ENCODE results near the gene HDAC11.

Gene HDAC11

DNA sequence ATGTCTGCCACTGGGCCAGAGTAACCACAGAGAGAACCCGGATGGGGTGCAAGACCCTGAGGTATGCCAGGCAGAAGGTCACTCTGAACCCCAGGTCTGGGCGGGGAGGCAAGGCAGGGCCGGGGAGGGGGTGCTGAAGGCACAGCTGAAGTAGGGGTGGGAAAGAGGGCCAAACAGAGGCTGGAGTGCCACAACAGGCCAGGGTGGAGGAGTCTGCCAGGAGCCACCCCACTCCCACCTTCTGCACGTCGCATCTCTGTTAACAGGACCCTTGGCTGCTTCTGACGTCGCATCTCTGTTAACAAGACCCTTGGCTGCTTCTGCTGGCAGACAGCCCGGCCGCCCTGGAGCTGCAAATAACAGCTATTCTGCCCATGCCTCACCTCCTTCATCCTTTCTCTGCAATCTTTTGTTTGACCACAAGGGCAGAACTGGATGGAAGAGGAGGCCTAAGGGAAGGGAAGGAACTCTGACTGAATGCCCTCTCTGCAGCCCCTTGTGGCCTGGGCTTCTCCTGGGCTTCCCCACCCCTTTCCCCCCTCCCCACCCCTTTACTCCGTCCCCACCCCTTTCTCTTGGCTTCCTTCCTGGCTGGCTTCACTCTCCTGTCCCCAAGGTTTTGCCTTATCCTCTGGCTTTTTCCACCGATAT is 48.2 kb downstream of the HDAC11 start:
- no peak for DNase-seq

DNA sequence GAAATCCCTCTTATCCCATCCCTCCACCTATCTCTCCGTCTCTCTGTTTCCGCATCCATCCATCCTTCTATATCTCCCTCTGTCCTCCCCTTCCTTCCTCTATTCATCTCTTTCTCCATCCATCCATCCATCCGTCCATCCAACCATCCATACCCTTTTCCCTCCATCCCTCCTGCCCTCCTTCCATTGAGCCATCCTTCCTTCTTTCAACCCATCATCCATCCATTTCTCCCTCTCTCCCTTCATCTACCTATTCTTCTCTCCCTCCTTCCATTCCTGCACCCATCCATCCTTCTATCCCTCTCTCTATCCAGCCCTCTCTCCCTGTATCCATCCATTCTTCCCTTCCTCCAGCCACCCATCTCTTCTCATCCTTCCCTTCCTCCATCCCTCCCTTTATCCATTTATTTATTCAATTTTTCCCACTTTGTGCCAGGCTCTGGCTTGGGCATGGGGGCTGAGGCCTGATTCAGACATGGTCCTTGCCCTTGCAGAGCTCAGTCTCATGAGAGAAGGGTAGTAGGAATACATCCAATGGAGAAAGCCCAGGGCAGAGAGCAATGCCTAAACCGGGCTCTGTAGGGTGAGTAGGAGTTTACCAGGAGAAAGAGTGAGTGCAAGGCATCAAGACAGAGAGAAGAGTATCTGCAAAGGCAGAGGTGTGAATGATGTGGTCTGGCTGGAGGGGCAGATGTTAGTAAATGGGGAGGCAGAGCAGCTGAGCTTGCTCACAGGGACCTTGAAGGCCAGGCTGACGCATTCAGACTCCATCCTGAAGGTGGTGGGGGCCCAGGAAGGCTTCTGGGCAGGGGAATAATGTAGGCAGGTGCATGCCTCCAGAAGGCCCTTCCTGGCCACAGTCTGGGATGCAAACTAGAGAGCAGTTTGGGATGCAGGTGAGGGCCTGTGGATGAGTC is 49.3 kb downstream of the HDAC11 start:
- no peak for DNase-seq

DNA sequence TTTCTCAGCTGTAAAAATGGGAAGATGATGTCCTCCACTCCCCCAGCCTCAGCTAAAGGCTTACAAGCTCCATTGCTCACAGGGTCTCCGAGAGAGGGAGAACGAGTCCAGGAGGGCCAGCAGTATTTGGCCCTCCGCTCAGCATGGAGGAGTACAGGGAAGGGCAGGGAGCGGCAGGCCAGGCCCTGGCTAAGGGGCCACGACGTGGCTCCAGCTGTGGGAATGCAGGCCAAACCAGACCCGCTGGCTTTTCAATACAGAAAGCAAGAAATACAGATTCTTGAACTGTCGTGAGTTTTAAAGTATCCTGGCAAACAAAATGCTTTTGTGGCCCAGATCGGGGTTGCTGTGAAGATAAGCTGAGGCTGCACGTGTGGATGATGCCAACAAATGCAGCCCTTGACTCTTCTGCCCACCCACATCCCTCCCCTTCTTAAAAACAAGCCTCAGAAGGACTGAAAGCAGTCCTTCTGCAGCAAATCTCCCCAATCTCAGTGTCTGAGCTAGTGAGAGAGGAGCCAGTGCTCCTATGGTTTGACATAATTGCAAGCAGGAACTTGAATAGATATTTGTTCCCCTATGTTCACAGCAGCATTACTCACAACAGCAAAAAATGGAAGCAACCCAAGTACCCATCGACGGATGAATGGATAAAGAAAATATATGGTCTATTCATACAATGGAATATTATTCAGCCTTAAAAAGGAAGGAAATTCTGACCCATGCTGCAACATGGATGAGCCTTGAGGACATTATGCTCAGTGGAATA is 50.3 kb downstream of the HDAC11 start:
- no peak for DNase-seq

DNA sequence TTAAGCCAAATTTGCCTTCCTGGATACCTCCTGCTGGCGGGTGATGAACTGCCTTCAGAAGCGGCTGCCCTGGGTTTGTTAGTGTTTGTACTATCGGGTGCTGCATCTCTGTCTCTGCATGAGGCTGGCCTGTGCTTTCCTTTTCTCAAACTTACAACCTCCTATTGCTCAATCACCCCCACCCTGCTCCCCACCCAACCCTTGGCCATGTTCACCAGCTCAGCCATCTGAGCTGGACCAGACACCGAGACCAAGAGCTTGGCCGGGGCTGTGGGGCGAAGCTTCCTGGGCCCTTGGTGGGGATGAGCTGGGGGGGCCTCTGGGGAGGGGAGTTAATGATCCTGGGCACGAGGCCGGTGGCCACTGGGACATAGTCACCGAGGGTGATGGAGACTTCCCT is 52.0 kb downstream of the HDAC11 start:
- DNase-seq = no peak

DNA sequence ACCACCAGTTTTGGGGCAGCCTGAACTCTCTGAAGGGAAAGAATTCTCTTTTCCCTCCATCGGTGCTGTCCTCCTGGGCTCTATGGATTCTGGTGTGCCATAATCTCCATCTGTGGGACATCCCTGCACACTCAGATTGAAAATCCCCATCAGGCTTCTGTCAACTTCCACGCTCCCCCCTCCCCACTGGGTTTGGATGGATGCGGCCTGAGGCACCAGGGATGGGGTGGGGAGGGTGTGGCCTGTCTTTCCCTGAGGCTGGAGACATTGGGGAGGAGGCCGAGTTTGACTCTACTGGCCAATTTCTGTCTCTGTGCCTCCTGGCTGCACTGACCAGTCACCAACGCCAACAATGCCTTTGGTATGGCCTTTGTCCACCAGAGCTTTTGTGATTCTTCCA is 52.5 kb downstream of the HDAC11 start:
- DNase-seq = no peak

DNA sequence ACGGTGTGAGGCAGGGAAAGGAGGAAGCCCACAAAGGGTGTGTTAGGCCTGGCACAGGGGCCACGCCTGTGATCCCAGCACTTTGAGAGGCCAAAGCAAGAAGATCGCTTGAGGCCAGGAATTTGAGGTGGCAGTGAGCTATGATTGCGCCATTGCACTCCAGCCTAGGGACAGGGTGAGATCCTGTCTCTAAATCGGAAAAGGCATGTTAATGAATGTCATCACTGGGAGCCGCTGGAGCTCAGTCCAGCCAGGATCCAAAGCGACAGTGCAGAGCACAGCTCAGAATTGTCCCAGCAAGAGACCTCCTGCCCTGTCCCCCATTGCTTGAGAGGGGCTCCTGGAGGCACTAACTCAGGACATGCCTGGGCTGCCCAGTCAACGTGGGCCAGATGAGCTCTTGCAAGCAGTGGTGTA is 53.8 kb downstream of the HDAC11 start:
- DNase-seq = no peak

DNA sequence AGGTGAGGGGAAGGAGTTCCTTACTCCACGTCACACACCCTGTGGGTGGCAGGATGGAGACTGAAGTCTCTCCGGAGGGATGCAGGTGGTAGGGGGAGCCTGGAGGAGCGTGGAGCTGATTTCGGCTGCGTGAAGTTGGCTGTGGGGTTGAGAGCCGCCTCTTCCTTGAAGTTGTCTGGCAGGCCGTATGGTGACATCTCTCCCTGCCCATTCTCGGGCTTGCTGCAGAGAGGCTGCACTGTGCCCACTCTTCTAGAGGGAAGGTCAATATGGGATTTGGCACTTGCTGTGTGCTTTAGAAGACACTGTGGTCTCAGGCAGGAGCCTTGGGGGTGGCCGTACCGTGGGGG is 55.4 kb downstream of the HDAC11 start:
- no peak for DNase-seq

DNA sequence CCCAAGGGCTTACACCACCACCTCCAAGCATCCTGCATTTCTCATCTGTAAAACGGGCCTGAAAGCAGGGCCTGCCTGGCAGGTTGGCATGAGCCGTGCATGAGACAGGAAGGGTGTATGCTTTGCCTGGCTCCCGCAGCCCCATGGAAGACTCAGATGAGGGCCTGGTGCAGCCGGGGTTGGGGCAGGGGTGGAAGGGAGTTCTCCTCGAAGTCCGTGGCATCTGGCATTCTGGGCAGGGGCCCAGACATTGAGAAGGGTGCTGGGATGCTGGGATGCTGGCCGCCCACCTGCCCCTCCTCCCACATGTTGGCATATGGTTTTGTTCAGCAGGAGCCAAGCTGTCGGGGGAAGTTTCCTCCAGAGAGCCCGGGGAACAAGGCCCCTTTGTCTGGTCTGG is 55.8 kb downstream of the HDAC11 start:
- no peak for DNase-seq

DNA sequence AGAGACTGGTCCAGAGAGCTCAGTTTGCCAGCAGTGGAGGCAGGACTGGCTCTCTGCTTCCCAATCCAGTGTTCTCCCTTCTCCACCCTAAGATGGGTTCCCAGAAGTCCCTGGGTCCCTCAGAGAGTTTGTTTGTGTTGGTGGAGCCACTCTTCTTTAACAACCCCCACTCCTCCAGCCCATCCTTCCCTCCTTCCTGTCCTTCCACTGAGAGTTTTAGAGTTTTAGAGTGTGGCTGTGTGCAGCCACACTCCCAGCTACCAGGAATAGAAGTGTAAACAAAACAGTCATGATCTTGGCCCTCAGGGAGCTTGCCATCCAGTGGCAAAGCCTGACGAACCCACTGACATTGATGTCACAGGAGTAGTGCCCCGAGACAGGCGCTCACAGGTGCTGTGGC is 56.3 kb downstream of the HDAC11 start:
- no peak for DNase-seq

DNA sequence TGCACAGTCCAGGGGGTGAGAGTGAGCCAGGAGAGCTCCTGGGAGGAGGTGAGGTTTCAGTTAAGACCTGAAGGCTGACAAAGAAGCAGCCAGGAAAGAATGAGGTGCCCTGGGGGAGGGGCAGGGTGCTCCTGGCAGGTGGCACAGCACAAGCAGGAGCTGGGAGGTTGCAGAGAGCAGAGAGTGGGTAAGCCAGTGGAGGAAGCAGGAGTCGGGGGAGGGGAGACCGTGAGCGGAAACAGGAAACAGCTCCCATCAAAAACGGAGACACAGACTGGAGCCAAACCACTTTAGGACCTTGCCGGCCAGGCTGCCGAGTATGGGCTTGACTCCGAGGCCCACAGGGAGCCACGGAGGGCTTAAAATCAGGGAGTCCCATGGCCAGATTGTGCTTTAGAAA is 56.7 kb downstream of the HDAC11 start:
- DNase-seq = no peak

DNA sequence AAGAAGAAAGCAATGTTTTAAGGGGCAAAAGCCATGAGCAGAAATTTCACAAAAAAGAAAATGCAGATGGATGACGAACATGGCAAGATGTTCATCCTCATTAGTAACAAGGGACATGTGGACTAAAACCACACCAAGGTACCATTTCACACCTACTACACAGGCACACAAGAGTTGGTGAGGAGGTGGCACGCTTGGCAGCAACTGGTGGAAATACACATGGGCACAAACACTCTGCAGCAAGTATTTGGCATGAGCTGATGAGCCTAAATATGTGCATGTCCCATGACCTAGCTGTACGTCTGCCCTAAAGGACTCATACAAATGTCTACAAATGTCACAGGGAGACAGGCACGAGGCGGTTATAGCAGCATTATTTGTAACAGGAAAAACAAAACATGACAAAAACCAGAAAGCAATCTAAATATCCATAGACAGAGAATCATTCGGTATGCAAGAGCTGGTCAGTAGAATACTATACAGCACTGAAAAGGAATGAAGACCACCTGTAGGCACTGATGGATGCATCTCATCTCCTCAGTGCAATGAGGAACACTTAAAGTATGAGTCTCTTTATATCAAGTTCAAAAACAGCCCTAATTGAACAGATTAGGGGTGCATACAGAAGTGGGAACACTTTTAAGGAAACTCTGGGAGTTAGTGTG is 57.3 kb downstream of the HDAC11 start:
- no peak for DNase-seq

DNA sequence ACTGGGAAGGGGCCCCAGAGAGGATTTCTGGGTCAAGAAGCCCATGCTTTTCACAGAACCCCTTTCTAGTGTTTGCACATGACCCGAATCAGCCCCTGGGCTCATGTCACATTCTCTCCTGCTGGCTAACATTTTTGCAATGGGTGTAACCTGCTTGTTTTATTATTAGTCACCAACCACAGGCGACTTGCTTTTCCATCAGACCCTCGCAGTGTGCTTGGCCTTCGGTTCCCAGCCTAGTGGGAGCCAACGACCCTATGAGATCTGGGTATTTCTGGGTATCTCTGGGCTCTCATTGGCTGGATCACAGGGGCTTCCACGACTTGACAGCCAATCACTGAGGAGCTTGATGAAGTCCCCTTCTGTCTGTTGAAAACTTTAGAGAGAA is 57.8 kb downstream of the HDAC11 start:
- DNase-seq = no peak

DNA sequence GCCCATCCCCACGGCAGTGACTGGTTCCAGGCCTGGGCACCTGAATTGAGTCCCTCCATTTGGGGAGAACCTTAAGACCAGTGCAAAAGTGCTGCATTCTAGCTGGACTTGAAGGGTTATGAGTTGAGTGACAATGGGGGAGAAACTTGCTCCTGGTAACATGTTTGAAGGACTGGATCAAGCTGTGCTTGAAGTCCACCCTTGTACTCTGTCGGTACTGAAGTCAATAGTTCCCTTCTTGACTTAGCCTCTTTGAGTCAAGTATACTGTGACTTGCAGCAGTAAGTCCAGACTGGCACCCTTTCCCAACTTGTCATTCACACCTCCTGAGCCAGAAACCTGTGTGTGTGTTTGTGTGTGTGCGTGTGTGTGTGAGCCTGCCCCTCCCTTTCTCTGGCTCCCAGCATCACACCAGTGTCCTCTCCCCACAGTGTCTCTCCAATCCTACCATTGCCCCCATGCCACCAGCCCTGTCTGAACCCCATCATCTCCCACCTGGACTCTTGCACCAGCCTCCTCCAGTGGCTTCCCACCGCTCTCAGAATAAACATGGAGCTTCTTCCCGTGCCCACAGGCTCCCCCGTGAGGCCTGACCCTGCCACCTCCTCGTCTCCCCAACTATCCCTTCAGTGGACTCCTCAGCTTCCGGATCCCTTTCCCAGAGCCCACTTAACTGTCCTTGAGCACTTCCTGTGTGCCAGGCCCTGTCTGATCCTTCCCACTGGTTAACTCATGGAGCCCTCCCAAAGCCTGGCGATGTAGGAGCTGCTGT is 58.6 kb downstream of the HDAC11 start:
- DNase-seq = no peak

DNA sequence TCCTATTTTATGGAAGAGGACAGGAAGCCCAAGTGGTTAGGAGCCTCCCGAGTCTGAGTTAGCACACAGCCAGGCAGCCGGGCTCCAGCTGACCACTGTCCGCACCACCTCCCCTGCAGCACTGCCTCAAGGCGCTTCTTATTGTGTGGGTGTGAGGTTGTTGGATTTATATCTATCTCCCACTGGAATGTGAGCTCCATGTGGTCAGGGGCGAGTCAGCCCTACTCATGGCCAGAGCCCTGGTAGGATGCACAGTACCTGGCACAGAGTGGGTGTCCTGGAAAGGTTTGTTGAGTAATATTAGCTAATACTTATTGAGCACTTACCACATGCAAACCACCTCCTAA is 59.2 kb downstream of the HDAC11 start:
- no peak for DNase-seq

DNA sequence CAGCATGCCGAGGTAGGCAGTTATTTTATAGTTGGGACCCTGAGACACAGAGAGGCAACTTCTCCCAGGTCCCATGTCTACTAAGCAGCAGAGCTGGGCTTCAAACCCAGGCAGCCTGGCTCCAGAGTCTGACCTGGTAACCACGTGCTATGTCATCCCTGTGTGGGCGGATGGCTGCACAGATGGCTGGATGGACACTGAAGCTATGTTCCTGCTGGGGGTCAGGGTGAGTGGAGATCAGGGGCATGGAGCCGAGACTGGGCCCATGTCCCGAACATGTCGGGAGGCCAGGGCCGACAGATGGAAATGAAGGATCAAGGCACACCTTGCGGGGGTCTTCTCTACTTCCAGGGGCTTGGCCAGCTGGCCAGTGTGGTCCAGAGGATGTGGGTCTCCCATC is 59.6 kb downstream of the HDAC11 start:
- DNase-seq = no peak

DNA sequence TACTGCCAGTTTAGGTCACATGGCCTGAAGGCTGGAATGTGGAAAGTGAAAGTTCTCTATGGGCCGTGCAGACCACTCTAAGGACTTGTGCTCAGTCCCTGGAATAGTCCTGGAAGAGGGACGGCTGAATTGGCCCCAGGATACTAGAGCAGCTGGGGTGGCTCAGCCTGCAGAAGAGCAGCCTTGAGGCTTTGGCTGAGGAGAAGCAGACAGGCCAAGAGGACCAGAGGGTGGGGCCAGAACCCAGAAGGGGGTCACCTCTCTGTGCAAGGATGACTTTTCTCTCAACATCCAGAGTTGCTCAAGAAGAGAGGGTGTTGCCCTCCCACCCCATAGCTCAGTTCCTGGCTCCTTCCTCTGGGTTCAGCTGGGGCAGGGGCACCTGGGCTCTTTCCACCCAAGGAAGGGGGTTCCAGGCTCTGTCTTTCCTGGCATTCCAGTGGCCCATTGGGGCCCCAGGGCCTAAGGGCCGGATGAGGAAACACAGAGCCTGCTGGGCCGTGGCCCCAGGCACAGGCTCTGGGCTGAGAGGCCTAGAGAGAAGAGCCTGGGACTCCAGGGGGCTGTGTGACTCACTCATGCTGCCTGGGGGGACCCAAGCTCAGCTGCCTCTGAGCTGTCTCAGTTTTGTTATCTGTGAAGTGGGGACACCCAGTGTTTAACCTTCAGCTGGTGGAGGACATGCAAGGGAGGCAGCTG is 60.3 kb downstream of the HDAC11 start:
- DNase-seq = no peak

DNA sequence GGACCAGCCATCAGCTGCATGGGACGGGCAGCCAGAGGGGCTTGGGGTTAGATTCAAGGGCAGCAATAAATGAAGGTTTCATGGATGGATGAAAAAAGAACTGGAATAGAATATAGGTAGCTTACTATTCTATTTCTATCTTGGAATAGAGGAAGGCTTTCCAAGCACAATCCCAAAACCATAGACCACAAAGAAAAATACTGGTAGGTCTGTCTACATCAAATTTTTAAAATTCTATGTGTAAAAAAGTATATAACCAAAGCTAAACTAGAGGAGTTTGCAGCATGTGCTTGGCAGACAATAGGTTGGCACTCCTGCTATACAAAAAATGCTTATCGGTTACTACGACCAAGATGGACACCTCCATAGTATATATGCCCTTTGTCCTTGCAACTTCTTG is 61.6 kb downstream of the HDAC11 start:
- no peak for DNase-seq

DNA sequence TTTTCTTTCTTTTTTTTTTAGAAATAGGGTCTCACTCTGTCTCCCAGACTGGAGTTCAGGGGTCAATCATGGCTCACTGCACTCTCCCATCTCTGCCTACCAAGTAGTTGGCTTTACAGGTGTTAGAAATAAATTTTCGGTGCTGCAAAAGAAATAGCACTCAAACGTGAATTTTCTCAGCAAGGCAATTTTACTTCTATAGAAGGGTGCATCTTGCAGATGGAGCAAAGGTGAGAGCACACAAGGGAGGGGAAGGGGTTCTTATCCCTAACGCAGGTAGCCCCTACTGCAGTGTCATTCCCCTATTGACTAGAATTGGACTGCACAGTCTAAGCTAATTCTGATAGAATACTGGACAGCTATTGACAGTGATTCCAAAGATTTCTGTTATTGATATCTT is 62.0 kb downstream of the HDAC11 start:
- no peak for DNase-seq

DNA sequence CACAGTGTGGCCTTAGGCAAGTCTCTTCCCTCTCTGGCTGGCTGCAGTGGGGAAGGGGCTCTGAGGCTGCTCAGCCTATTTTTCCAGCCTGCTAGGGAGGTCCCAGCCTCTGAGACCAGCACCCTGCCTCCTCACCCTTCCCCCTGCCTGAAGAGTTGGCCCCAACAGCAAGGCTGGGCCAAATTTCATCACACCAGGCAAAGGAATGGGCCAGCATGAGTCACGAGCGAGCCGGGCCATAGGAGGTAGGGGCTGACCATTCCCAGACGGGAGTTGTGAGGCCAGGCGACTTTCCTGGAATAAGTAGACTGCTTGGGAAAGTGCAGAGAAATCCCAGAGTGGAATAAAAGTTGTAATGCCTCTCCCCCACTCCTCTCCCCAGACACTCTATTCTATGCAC is 63.1 kb downstream of the HDAC11 start:
- DNase-seq = no peak

DNA sequence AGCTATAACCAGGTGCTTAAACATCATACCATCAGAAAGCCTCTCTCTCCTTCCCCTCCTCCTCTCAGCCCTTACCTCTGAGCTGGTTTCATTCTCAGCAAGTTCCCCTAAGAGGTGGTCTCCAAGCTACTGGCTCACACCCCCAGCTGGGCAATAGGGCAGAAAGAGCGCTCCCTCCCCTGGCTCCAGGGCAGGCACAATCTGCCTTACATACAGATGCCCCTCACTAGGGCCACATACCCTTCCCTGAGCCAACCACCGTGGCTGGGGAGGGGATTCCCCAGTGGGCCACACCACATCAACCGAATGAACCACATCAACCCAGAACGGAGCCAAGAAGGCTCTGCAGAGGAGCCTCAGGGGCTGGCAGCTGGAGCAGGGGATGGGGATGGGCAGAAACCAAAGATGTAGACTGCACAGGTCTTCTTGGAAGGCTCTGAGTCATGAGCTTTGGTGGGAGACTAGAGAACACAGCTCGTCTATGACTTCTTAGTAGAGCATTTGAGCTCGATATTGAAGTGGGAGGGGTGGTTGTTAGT is 64.3 kb downstream of the HDAC11 start:
- DNase-seq = peak; percentile 56 to 69

DNA sequence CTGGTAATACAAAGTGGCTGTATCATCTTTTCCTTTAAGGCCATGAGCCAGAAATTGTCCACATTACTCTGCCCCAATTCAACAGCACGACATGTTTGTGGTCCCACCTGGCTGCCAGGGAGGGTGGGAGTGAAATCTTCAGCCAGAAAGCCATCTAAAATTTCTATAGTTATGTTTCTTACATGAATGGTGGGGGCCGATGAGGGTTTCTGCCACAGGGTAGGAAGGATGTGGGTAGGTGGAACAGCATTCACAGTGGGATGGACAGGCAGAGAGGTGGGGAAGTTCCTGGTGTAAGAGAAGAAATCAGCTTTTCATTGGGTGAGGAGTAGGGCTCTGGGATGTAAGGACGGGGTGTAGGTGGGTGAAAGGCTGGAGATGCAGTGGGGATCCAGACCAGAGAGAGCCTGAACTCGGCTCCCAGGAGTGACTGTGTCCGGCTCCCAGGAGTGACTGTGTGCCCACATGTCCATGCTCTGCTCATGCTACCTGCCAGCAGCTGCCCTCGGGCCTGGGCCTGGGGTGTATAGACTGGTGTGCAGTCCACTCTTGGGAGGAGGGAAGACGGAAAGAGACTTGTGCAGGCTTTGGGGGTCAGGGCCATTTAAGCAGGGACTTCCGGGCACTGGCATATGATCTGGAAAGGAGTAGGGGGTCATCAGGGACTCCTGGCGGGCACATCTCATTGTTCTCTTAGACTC is 65.0 kb downstream of the HDAC11 start:
- DNase-seq = no peak
